ENCODE data around the gene MYOM3. TPM values are rescaled to one million over a fixed set of nuclear protein-coding genes. Genes with fewer than 3 reads are reported as not detected.

MYOM3 gene
- total and polyA plus RNA-seq, 2 of the 13 experiments (the other 11 are each of a cell fraction or from before 2014, with no cell fraction given) = 5.8 to 15.3 TPM

DNA sequence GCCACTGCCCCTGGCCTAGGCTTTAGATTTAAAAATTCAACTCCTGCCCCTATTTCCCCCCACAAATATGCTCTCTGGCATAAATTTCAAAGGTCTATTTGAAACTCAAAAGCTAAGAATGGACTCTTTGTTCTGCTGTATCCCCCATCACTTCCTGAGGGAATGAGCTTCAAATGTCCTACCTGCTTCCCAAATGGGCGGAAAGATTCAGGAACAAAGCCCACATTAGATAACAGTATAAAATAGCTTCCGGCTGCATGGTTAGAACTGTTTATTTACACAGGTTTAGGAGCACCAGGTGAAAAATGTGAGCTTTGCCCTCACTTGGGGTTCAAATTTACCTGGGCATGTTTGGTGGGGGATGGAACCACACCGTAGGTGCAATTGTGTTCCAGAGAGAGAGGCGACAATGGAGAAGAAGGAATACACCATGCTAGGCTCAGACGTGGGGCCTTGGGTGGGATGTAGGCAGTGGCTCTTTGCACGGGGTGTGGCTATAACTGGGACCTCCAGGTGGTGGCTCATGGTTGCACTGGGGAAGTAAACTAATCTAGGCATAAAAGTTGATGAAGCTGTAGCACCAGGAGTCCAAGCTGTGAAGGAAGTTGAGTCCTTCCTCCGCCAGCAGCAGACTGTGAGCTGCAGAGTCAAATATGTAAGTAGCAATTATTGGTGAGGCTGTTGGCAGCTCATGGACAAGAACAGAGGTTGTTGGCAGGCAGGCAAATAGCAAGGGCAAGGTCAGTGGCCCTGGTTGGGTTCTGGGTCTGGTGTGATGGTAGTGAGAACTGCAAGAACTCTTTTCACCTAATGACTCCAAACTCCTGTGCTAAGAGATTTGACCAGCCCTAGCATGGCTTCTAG, 90.3 kb downstream of the MYOM3 start (continued):
- TF ChIP-seq TEAD3 (CRISPR knock-in tag; optimal IDR thresholded peaks at IDR 0.05; ENCODE audit: borderline replicate concordance) (peak; percentile 94), SP5 (CRISPR knock-in tag; IDR thresholded peaks at IDR 0.05; ENCODE audit: borderline replicate concordance, low read depth) (peak; percentile 77; the same call in 1 of the 2 replicates), HNRNPL (IDR thresholded peaks at IDR 0.05; ENCODE audit: low read depth, low read length) (0 out of 2 replicates have a peak, but pooled peaks have one; percentile 53), KDM6A (CRISPR knock-in tag; IDR thresholded peaks at IDR 0.05; ENCODE audit: low read depth) (peak; percentile 98), TMF1 (CRISPR knock-in tag; IDR thresholded peaks at IDR 0.05; ENCODE audit: low read depth) (0 out of 2 replicates have a peak, but pooled peaks have one; percentile 6), JUN (CRISPR knock-in tag; IDR thresholded peaks at IDR 0.05) (peak; percentile 34; the same call in 1 of the 2 replicates), U2AF2 (IDR thresholded peaks at IDR 0.05; ENCODE audit: low read depth, low read length) (no peak), POGZ (CRISPR knock-in tag; IDR thresholded peaks at IDR 0.05) (peak; percentile 57; the same call in 1 of the 2 replicates), ZNF230 (CRISPR knock-in tag; IDR thresholded peaks at IDR 0.05) (no peak), EED (CRISPR knock-in tag; IDR thresholded peaks at IDR 0.05) (no peak), FOXA3 (CRISPR knock-in tag; IDR thresholded peaks at IDR 0.05) (peak; percentile 94), KAT8 (CRISPR knock-in tag; IDR thresholded peaks at IDR 0.05) (peak; percentile 71)
- TF ChIP-seq, protein P1, sequence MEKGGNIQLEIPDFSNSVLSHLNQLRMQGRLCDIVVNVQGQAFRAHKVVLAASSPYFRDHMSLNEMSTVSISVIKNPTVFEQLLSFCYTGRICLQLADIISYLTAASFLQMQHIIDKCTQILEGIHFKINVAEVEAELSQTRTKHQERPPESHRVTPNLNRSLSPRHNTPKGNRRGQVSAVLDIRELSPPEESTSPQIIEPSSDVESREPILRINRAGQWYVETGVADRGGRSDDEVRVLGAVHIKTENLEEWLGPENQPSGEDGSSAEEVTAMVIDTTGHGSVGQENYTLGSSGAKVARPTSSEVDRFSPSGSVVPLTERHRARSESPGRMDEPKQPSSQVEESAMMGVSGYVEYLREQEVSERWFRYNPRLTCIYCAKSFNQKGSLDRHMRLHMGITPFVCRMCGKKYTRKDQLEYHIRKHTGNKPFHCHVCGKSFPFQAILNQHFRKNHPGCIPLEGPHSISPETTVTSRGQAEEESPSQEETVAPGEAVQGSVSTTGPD (CRISPR knock-in tag; IDR thresholded peaks at IDR 0.05) = peak; percentile 74; the same call in 1 of the 2 replicates
- TF ChIP-seq, protein P2, sequence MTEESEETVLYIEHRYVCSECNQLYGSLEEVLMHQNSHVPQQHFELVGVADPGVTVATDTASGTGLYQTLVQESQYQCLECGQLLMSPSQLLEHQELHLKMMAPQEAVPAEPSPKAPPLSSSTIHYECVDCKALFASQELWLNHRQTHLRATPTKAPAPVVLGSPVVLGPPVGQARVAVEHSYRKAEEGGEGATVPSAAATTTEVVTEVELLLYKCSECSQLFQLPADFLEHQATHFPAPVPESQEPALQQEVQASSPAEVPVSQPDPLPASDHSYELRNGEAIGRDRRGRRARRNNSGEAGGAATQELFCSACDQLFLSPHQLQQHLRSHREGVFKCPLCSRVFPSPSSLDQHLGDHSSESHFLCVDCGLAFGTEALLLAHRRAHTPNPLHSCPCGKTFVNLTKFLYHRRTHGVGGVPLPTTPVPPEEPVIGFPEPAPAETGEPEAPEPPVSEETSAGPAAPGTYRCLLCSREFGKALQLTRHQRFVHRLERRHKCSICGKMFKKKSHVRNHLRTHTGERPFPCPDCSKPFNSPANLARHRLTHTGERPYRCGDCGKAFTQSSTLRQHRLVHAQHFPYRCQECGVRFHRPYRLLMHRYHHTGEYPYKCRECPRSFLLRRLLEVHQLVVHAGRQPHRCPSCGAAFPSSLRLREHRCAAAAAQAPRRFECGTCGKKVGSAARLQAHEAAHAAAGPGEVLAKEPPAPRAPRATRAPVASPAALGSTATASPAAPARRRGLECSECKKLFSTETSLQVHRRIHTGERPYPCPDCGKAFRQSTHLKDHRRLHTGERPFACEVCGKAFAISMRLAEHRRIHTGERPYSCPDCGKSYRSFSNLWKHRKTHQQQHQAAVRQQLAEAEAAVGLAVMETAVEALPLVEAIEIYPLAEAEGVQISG (CRISPR knock-in tag; IDR thresholded peaks at IDR 0.05) = peak; percentile 37; the same call in 1 of the 2 replicates
- TF ChIP-seq, protein P3, sequence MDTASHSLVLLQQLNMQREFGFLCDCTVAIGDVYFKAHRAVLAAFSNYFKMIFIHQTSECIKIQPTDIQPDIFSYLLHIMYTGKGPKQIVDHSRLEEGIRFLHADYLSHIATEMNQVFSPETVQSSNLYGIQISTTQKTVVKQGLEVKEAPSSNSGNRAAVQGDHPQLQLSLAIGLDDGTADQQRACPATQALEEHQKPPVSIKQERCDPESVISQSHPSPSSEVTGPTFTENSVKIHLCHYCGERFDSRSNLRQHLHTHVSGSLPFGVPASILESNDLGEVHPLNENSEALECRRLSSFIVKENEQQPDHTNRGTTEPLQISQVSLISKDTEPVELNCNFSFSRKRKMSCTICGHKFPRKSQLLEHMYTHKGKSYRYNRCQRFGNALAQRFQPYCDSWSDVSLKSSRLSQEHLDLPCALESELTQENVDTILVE (CRISPR knock-in tag; IDR thresholded peaks at IDR 0.05) = peak; percentile 69; the same call in 1 of the 2 replicates
- TF ChIP-seq, protein P4, sequence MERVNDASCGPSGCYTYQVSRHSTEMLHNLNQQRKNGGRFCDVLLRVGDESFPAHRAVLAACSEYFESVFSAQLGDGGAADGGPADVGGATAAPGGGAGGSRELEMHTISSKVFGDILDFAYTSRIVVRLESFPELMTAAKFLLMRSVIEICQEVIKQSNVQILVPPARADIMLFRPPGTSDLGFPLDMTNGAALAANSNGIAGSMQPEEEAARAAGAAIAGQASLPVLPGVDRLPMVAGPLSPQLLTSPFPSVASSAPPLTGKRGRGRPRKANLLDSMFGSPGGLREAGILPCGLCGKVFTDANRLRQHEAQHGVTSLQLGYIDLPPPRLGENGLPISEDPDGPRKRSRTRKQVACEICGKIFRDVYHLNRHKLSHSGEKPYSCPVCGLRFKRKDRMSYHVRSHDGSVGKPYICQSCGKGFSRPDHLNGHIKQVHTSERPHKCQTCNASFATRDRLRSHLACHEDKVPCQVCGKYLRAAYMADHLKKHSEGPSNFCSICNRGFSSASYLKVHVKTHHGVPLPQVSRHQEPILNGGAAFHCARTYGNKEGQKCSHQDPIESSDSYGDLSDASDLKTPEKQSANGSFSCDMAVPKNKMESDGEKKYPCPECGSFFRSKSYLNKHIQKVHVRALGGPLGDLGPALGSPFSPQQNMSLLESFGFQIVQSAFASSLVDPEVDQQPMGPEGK (CRISPR knock-in tag; IDR thresholded peaks at IDR 0.05) = peak; percentile 91
- TF ChIP-seq, protein P5, sequence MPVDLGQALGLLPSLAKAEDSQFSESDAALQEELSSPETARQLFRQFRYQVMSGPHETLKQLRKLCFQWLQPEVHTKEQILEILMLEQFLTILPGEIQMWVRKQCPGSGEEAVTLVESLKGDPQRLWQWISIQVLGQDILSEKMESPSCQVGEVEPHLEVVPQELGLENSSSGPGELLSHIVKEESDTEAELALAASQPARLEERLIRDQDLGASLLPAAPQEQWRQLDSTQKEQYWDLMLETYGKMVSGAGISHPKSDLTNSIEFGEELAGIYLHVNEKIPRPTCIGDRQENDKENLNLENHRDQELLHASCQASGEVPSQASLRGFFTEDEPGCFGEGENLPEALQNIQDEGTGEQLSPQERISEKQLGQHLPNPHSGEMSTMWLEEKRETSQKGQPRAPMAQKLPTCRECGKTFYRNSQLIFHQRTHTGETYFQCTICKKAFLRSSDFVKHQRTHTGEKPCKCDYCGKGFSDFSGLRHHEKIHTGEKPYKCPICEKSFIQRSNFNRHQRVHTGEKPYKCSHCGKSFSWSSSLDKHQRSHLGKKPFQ (CRISPR knock-in tag; IDR thresholded peaks at IDR 0.05; ENCODE audit: insufficient replicate concordance) = peak; percentile 49

Measured in HepG2 (cell line).